Measurements from ENCODE around the gene HMGN3.

HMGN3 gene

DNA sequence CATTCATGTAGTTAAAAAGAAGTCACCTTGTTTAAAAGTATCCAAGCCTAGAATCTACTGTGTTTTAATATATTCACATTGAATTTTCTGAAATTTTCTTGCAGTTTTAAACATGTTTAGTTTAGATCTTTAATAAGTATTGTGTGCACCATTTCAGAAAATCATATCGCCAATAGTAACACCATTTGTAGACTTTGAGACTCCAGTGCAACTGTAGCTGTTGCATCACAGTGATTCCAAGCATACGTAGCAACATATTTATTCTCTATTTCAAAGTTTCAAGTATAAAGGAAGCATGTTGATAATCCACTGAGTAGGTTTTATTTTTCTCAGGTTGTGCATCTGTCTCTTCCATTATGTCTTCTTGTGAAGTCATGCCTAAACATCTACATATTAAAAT lies 46.4 kb downstream of the HMGN3 start:
- no peak for DNase-seq (ENCODE audit: low read depth)
- no peak overlapping the region for H3K4me3 ChIP-seq (ENCODE audit: low read depth, low read length)
- TF ChIP-seq, protein P1, sequence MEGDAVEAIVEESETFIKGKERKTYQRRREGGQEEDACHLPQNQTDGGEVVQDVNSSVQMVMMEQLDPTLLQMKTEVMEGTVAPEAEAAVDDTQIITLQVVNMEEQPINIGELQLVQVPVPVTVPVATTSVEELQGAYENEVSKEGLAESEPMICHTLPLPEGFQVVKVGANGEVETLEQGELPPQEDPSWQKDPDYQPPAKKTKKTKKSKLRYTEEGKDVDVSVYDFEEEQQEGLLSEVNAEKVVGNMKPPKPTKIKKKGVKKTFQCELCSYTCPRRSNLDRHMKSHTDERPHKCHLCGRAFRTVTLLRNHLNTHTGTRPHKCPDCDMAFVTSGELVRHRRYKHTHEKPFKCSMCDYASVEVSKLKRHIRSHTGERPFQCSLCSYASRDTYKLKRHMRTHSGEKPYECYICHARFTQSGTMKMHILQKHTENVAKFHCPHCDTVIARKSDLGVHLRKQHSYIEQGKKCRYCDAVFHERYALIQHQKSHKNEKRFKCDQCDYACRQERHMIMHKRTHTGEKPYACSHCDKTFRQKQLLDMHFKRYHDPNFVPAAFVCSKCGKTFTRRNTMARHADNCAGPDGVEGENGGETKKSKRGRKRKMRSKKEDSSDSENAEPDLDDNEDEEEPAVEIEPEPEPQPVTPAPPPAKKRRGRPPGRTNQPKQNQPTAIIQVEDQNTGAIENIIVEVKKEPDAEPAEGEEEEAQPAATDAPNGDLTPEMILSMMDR (IDR thresholded peaks at IDR 0.05; ENCODE audit: low read depth, low read length): no peak
- TF ChIP-seq, protein P2, sequence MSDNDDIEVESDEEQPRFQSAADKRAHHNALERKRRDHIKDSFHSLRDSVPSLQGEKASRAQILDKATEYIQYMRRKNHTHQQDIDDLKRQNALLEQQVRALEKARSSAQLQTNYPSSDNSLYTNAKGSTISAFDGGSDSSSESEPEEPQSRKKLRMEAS (IDR thresholded peaks at IDR 0.05; ENCODE audit: low read depth, low read length): no peak
- no peak for TF ChIP-seq POLR2A (IDR thresholded peaks at IDR 0.05; ENCODE audit: extremely low read depth, insufficient read length)
- no peak for TF ChIP-seq MYC (IDR thresholded peaks at IDR 0.05; ENCODE audit: low read depth, low read length)

DNA sequence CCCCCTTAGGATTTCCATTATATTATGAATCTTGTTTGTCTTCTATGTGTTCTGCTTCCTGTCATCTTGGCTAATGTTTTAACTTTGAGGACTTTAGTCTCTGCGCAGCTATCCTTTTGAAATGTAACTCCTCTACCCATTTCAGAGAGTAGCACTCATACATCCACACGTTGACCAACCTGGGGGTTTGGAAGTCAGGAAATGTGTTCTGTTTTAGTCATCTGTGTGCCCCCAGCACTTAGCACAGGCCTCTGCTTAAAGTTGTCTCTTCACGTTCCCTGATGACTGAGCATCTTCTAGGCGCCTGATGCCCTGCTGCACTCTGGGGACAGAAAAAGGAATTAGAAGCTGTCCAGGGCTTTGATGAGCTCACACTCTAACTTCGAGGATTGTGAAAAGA lies 47.9 kb downstream of the HMGN3 start:
- DNase-seq (ENCODE audit: low read depth): no peak
- no peak overlapping the region for H3K4me3 ChIP-seq (ENCODE audit: low read depth, low read length)
- TF ChIP-seq MYC (IDR thresholded peaks at IDR 0.05; ENCODE audit: low read depth, low read length) (no peak), POLR2A (IDR thresholded peaks at IDR 0.05; ENCODE audit: extremely low read depth, insufficient read length) (no peak)
- TF ChIP-seq, protein P1 (IDR thresholded peaks at IDR 0.05; ENCODE audit: low read depth, low read length): no peak
- TF ChIP-seq, protein P2 (IDR thresholded peaks at IDR 0.05; ENCODE audit: low read depth, low read length): no peak

DNA sequence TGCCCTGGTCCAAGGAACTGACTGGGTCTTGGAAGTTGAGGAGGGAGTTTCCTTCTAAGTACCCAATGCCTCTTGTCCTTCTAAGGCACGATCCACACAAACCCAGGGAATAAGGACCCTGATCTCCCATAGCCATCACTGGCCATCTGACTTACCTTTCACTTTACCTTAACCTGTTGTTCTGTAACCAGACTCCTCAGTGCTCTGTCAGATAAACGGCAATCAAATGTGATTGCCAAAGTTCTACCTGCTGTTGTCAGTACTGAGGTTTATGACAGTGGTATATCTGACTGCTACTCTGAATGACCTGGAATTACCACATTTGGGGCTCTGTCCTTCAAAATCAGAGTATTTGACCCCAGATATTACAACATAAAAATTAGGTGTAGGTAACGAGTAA lies 49.8 kb downstream of the HMGN3 start:
- TF ChIP-seq, protein P2 (IDR thresholded peaks at IDR 0.05; ENCODE audit: low read depth, low read length): no peak
- TF ChIP-seq MYC (IDR thresholded peaks at IDR 0.05; ENCODE audit: low read depth, low read length) (no peak), POLR2A (IDR thresholded peaks at IDR 0.05; ENCODE audit: extremely low read depth, insufficient read length) (no peak)
- TF ChIP-seq, protein P1 (IDR thresholded peaks at IDR 0.05; ENCODE audit: low read depth, low read length): no peak
- no peak for DNase-seq (ENCODE audit: low read depth)
- H3K4me3 ChIP-seq (ENCODE audit: low read depth, low read length): no peak overlapping the region

DNA sequence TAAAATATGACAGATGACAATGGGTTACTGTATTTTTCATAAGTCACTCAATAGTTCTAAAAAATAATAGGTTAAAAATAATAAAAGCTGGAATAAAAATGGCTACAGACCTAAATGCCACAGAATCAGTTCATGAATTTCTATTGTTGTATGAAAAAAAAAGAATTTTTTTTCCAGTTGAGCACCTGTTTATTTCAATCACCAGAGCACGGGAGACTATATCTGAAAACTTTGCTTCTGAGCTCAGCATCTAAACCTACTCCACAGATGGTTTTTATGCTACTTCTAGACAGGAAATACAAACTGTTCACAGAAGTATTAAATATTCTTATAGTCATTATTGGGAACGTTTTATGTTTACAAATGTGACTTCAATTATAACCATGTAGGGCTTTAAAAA lies 50.4 kb downstream of the HMGN3 start:
- H3K4me3 ChIP-seq (ENCODE audit: low read depth, low read length): no peak overlapping the region
- no peak for DNase-seq (ENCODE audit: low read depth)
- TF ChIP-seq, protein P1 (IDR thresholded peaks at IDR 0.05; ENCODE audit: low read depth, low read length): no peak
- no peak for TF ChIP-seq MYC (IDR thresholded peaks at IDR 0.05; ENCODE audit: low read depth, low read length)
- TF ChIP-seq POLR2A (IDR thresholded peaks at IDR 0.05; ENCODE audit: extremely low read depth, insufficient read length): no peak
- TF ChIP-seq, protein P2 (IDR thresholded peaks at IDR 0.05; ENCODE audit: low read depth, low read length): no peak

DNA sequence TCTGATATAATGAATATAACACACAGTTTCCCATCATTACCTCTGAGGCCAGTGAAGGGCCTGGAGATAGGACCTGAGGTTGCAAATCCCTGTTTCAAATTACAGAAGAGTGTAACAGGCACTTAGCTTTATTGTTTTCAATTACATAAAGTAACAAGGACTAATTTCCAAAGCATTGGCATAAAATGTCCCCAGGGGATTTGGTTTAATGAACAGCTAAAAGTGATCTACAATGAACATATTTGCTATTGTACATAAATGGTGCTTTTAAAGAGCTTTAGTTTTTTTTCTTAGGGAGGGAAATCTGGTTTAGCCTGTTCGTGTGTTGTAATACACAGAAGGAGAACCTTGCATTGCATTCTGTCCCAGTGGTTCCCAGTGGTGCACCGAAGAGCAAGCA lies 54.4 kb downstream of the HMGN3 start:
- DNase-seq (ENCODE audit: low read depth): no peak
- TF ChIP-seq, protein P2 (IDR thresholded peaks at IDR 0.05; ENCODE audit: low read depth, low read length): no peak
- no peak for TF ChIP-seq MYC (IDR thresholded peaks at IDR 0.05; ENCODE audit: low read depth, low read length)
- TF ChIP-seq POLR2A (IDR thresholded peaks at IDR 0.05; ENCODE audit: extremely low read depth, insufficient read length): no peak
- TF ChIP-seq, protein P1 (IDR thresholded peaks at IDR 0.05; ENCODE audit: low read depth, low read length): no peak
- no peak overlapping the region for H3K4me3 ChIP-seq (ENCODE audit: low read depth, low read length)

DNA sequence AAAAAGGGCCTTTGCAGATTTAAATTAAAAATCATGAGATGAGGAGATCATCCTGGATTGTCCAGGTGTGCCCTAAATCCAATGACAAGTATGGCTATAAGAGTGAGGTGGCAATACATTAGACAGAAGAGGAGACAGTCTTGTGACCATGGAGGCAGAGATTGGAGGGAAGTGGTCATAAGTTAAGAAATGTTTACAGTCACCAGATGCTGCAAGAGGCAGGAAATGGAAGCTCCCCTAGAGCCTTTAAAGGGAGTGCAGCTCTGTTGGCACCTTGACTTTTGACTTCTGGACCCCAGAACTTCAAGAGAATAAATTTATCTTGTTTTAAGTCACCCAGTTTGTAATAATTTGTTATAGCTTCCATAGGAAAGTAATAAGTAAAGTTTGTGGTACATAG lies 61.1 kb downstream of the HMGN3 start:
- no peak overlapping the region for H3K4me3 ChIP-seq (ENCODE audit: low read depth, low read length)
- DNase-seq (ENCODE audit: low read depth): peak; percentile 23
- TF ChIP-seq, protein P1 (IDR thresholded peaks at IDR 0.05; ENCODE audit: low read depth, low read length): no peak
- TF ChIP-seq POLR2A (IDR thresholded peaks at IDR 0.05; ENCODE audit: extremely low read depth, insufficient read length) (no peak), MYC (IDR thresholded peaks at IDR 0.05; ENCODE audit: low read depth, low read length) (no peak)
- TF ChIP-seq, protein P2 (IDR thresholded peaks at IDR 0.05; ENCODE audit: low read depth, low read length): no peak

Measured in NB4 (cell line).